Endothelial cell of umbilical vein (primary cell): Measurements from ENCODE around the gene ANXA9. TPM values are rescaled to one million over a fixed set of nuclear protein-coding genes. Genes with fewer than 3 reads are reported as not detected.

Experiments
- BruUV-seq: library from RNA; stranded (reverse); fragments of 400-500 nt; replicated peaks from 2 replicates; lab custom pipeline; 2021; lab: Mats Ljungman, UMichigan
- CTCF ChIA-PET: fragments of 300-600, 350-600 bp; sonication (Branson Sonifier 250); formaldehyde crosslinking; loops from one replicate; lab custom pipeline; 2021; ENCODE audit warnings: antibody characterized with exemption, inconsistent platforms; lab: Charles Lee
- POLR2A ChIA-PET: fragments of 300-600, 350-600 bp; sonication (Branson Sonifier 250); formaldehyde crosslinking; loops from one replicate; lab custom pipeline; 2021; ENCODE audit warnings: antibody characterized with exemption, inconsistent platforms; lab: Charles Lee
- DNase-seq: peaks from one replicate; pipeline ENCODE4 v3.0.0-alpha.2; 2011; ENCODE audit warnings: low read depth, low spot score
- FAIRE-seq: peaks from 2 replicates; lab custom pipeline; 2011; peaks lifted over from hg19 to GRCh38; lab: Jason Lieb, UNC
- H2AFZ ChIP-seq: 2 replicates; pipeline ENCODE4 v1.6.0; 2012; ENCODE audit warnings: low read depth, low read length, control low read depth, inconsistent platforms
- H3K27ac ChIP-seq: 2 replicates; pipeline ENCODE4 v1.5.1; 2011; ENCODE audit warnings: low read depth, mild to moderate bottlenecking, control low read depth, low read length, moderate library complexity; ENCODE audit not compliant: insufficient read depth
- H3K27me3 ChIP-seq, 2 experiments: 2 replicates each; pipeline versions ENCODE4 v1.6.0 to v1.6.1; 2011; ENCODE audit warnings: low read length in 2 of 2, mixed read lengths in 1 of 2; ENCODE audit not compliant: control insufficient read depth in 2 of 2, insufficient read depth in 2 of 2
- H3K36me3 ChIP-seq, 2 experiments: 2 replicates in 1 of 2; 3 replicates in 1 of 2; pipeline ENCODE4 v1.5.1; 2011; ENCODE audit warnings: low read length in 2 of 2, mild to moderate bottlenecking in 1 of 2, moderate library complexity in 1 of 2; ENCODE audit not compliant: control insufficient read depth in 2 of 2, insufficient read depth in 2 of 2; ENCODE audit errors: extremely low read depth in 1 of 2
- H3K4me1 ChIP-seq: 3 replicates; pipeline ENCODE4 v1.5.1; 2011; ENCODE audit warnings: mild to moderate bottlenecking, low read length; ENCODE audit not compliant: control insufficient read depth, insufficient read depth; ENCODE audit errors: extremely low read depth
- H3K4me2 ChIP-seq: 2 replicates; pipeline ENCODE4 v1.6.1; 2011; ENCODE audit warnings: low read length, control low read depth, mixed read lengths; ENCODE audit not compliant: insufficient read depth
- H3K4me3 ChIP-seq, 3 experiments: fragments of 200-600 bp in 1 of 3; sonication (generic), shearing (Covaris generic) in 1 of 3; replicated peaks in 1 of 3; 2 replicates each; pipeline ENCODE4 v1.5.1; 2011 to 2016; ENCODE audit warnings: control low read depth in 3 of 3, low read length in 3 of 3, mild to moderate bottlenecking in 2 of 3, inconsistent platforms in 1 of 3, low read depth in 1 of 3, moderate library complexity in 1 of 3; ENCODE audit not compliant: insufficient read depth in 1 of 3
- H3K79me2 ChIP-seq: 2 replicates; pipeline ENCODE4 v1.6.0; 2012; ENCODE audit warnings: low read length, inconsistent platforms; ENCODE audit not compliant: control insufficient read depth, insufficient read depth
- H3K9ac ChIP-seq: replicated peaks from 2 replicates; pipeline ENCODE3; 2011; ENCODE audit warnings: low read length, control low read depth; ENCODE audit not compliant: insufficient read depth; ENCODE audit errors: extremely low read depth
- H3K9me1 ChIP-seq: replicated peaks from 3 replicates; pipeline ENCODE4 v1.6.0; 2011; ENCODE audit warnings: mild to moderate bottlenecking, low read length; ENCODE audit not compliant: control insufficient read depth, insufficient read depth; ENCODE audit errors: extremely low read depth
- H3K9me3 ChIP-seq: replicated peaks from 2 replicates; pipeline ENCODE4 v1.5.1; 2012; ENCODE audit warnings: low read length, inconsistent platforms; ENCODE audit not compliant: control insufficient read depth, insufficient read depth
- H4K20me1 ChIP-seq: replicated peaks from 2 replicates; pipeline ENCODE3; 2011; ENCODE audit warnings: mild to moderate bottlenecking, low read length; ENCODE audit not compliant: control insufficient read depth, insufficient read depth; ENCODE audit errors: extremely low read depth
- EZH2 ChIP-seq: IDR thresholded peaks from 2 replicates; pipeline ENCODE4 v1.6.1; 2012; ENCODE audit warnings: borderline replicate concordance, low read depth, mild to moderate bottlenecking, moderate library complexity, low read length, inconsistent platforms; ENCODE audit not compliant: severe bottlenecking
- FOS ChIP-seq: IDR thresholded peaks from 2 replicates; pipeline ENCODE4 v1.6.1; 2011; ENCODE audit warnings: mild to moderate bottlenecking, low read length, moderate library complexity, borderline replicate concordance; ENCODE audit not compliant: insufficient read depth
- GATA2 ChIP-seq: IDR thresholded peaks from 2 replicates; pipeline ENCODE4 v1.7.0; 2011; ENCODE audit warnings: low read depth, mild to moderate bottlenecking, moderate library complexity, mixed read lengths, low read length; ENCODE audit not compliant: insufficient read length, insufficient read depth
- JUN ChIP-seq: IDR thresholded peaks from 2 replicates; pipeline ENCODE4 v1.6.1; 2011; ENCODE audit warnings: borderline replicate concordance, low read depth; ENCODE audit not compliant: insufficient read length, insufficient read depth
- MYC ChIP-seq: IDR thresholded peaks from one replicate; pipeline ENCODE4 v1.6.1; 2011; ENCODE audit warnings: mild to moderate bottlenecking, low read depth, low read length
- POLR2A ChIP-seq: IDR thresholded peaks from 2 replicates; pipeline ENCODE4 v1.6.1; 2012; ENCODE audit warnings: low read depth, mild to moderate bottlenecking, control low read depth, low read length
- POLR2AphosphoS5 ChIP-seq: IDR thresholded peaks from 2 replicates; pipeline ENCODE4 v1.6.1; 2012; ENCODE audit warnings: low read depth, mild to moderate bottlenecking, control low read depth, low read length, moderate library complexity; ENCODE audit not compliant: insufficient read depth
- dilution Hi-C: fragments of 300-500 bp; cut with MboI; formaldehyde crosslinking; loops from one replicate; pipeline ENCODE4 v1.15.0; 2019; ENCODE audit warnings: low sequenced_read_pairs; ENCODE audit not compliant: extremely low pct_ligation_motif_present
- intact Hi-C: fragments of 100-400 bp; cut with micrococcal nuclease; formaldehyde crosslinking; loops from one replicate; pipeline ENCODE4 v1.10.0; 2022
- polyA plus RNA-seq, 4 experiments: library from polyadenylated mRNA; depleted of rRNA in 3 of 4; stranded (reverse) in 3 of 4; unstranded in 1 of 4; fragments of >200 nt; gene quantifications; 2 replicates each; pipeline versions ENCODE4 v1.2.1 to v1.2.3, GENCODE V29; 2011 to 2012; ENCODE audit warnings: missing spikeins in 1 of 4
- total RNA-seq: library from RNA; stranded (reverse); gene quantifications from 2 replicates; pipeline ENCODE4 v1.2.3, GENCODE V29; 2021
- TF ChIP-seq, protein P1 (sequence below), 2 donors: IDR thresholded peaks; 1 replicate in 1 of 2; 2 replicates in 1 of 2; pipeline ENCODE4 v1.5.1; 2011; ENCODE audit warnings: low read length in 2 of 2, mild to moderate bottlenecking in 2 of 2, moderate library complexity in 2 of 2, control low read depth in 1 of 2, inconsistent platforms in 1 of 2, low read depth in 1 of 2; ENCODE audit not compliant: insufficient read depth in 1 of 2; ENCODE audit errors: extremely low read depth in 1 of 2
- TF ChIP-seq, protein P2 (sequence below): IDR thresholded peaks from 2 replicates; pipeline ENCODE4 v1.6.1; 2011; ENCODE audit not compliant: insufficient read depth, insufficient read length

Gene ANXA9
- total and polyA plus RNA-seq, 2 donors (not counting 3 experiments of a cell fraction or from before 2014, with no cell fraction given), result not detected

DNA sequence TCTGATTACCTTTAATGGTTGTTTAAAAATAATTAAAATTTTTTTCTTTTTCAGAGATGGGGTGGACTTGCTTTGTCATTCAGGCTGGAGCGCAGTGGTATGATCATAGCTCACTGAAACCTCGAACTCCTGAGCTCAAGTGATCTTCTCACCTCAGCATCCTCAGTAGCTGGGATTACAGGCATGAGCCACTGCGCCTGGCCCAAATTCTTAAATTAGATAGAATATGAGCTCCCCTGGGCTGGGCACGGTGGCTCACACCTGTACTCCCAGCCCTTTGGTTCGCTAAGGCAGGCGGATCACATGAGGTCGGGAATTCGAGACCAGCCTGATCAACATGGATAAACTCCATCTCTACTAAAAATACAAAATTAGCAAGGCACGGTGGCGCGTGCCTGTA lies 24.4 kb upstream of the ANXA9 start:
- Histone ChIP-seq H3K4me2 (no peak overlapping the region), H2AFZ (no peak overlapping the region), H3K79me2 (no peaks in the 10 kb centered on the region), H3K9me1 (no peaks in the 10 kb centered on the region), H3K36me3 (peaks cover 7 to 15% of the 10 kb centered on the region in 2 experiments), H3K9me3 (no peaks in the 10 kb centered on the region), H4K20me1 (no peaks in the 10 kb centered on the region), H3K27ac (no peak overlapping the region), H3K4me3 (no peak overlapping the region), H3K27me3 (no peaks in the 10 kb centered on the region), H3K4me1 (no peaks in the 10 kb centered on the region), H3K9ac (no peak overlapping the region)
- ChIA-PET POLR2A (interaction anchor here (0.7 to 0.9 kb wide), 2 partner anchors 8 to 140 kb away, joined by 3 read pairs; no protein-coding TSS in a partner anchor), CTCF (interaction anchor here (0.6 to 2.9 kb wide), 7 partner anchors 11 to 49 kb away, joined by 3 to 9 read pairs (median 6); partner anchors contain the start of gene MINDY1)
- intact Hi-C loops (no loop called here), dilution Hi-C loops (no loop called here)
- DNase-seq (no peak), FAIRE-seq (no peak)
- TF ChIP-seq JUN, result no peak
- TF ChIP-seq, protein P1, sequence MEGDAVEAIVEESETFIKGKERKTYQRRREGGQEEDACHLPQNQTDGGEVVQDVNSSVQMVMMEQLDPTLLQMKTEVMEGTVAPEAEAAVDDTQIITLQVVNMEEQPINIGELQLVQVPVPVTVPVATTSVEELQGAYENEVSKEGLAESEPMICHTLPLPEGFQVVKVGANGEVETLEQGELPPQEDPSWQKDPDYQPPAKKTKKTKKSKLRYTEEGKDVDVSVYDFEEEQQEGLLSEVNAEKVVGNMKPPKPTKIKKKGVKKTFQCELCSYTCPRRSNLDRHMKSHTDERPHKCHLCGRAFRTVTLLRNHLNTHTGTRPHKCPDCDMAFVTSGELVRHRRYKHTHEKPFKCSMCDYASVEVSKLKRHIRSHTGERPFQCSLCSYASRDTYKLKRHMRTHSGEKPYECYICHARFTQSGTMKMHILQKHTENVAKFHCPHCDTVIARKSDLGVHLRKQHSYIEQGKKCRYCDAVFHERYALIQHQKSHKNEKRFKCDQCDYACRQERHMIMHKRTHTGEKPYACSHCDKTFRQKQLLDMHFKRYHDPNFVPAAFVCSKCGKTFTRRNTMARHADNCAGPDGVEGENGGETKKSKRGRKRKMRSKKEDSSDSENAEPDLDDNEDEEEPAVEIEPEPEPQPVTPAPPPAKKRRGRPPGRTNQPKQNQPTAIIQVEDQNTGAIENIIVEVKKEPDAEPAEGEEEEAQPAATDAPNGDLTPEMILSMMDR (IDR thresholded peaks at IDR 0.05; ENCODE audit: extremely low read depth in 1 of 2, insufficient read depth in 1 of 2, low read depth in 1 of 2, low read length in 2 of 2), result no peak
- no peak for TF ChIP-seq EZH2
- no TSS peak for BruUV-seq

DNA sequence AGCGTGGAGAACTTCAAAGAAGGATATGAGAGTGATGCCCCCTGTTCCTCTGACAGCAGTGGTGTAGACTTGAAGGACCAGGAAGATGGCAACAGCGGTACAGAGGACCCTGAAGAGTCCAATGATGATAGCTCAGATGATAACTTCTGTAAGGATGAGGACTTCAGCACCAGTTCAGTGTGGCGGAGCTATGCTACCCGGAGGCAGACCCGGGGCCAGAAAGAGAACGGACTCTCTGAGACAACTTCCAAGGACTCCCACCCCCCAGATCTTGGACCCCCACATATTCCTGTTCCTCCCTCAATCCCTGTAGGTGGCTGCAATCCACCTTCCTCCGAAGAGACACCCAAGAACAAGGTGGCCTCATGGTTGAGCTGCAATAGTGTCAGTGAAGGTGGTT lies 21.4 kb upstream of the ANXA9 start:
- no peak overlapping the region for H2AFZ ChIP-seq
- dilution Hi-C loops, result no loop called here
- DNase-seq (no peak), FAIRE-seq (no peak)
- no peaks in the 10 kb centered on the region for H3K9me3 ChIP-seq
- no peaks in the 10 kb centered on the region for H3K79me2 ChIP-seq
- TF ChIP-seq MYC, result no peak
- TF ChIP-seq, protein P1 (IDR thresholded peaks at IDR 0.05; ENCODE audit: extremely low read depth in 1 of 2, insufficient read depth in 1 of 2, low read depth in 1 of 2, low read length in 2 of 2), result no peak
- TF ChIP-seq POLR2AphosphoS5, result no peak
- TF ChIP-seq FOS, result no peak
- TF ChIP-seq GATA2, result no peak
- no peak for TF ChIP-seq EZH2
- TF ChIP-seq POLR2A, result no peak
- TF ChIP-seq, protein P2, sequence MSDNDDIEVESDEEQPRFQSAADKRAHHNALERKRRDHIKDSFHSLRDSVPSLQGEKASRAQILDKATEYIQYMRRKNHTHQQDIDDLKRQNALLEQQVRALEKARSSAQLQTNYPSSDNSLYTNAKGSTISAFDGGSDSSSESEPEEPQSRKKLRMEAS, result no peak
- no peak for TF ChIP-seq JUN
- no peak overlapping the region for H3K4me2 ChIP-seq
- CTCF ChIA-PET, result interaction anchor here (1.0 to 1.2 kb wide), 2 partner anchors 35 to 46 kb away, joined by 3 to 5 read pairs; partner anchors contain the start of gene MINDY1
- H3K9ac ChIP-seq, result no peak overlapping the region
- H3K4me3 ChIP-seq, result no peak overlapping the region
- peaks cover 3% of the 10 kb centered on the region for H3K4me1 ChIP-seq
- intact Hi-C loops, result no loop called here
- no peaks in the 10 kb centered on the region for H3K9me1 ChIP-seq
- peaks cover 7 to 23% of the 10 kb centered on the region in 2 experiments for H3K36me3 ChIP-seq
- BruUV-seq, result no TSS peak
- no peak overlapping the region for H3K27ac ChIP-seq
- no peaks in the 10 kb centered on the region for H3K27me3 ChIP-seq
- POLR2A ChIA-PET, result no interaction called here
- no peaks in the 10 kb centered on the region for H4K20me1 ChIP-seq
